GM18498 (cell line): ENCODE data around the gene EP400.

Experiments
- ATAC-seq: cut with Tn5 transposase; IDR thresholded peaks from one replicate; pipeline ENCODE4 v1.9.1; 2021; ENCODE audit warnings: mild to moderate bottlenecking, moderate library complexity; ENCODE audit not compliant: unreplicated experiment

Gene EP400

DNA sequence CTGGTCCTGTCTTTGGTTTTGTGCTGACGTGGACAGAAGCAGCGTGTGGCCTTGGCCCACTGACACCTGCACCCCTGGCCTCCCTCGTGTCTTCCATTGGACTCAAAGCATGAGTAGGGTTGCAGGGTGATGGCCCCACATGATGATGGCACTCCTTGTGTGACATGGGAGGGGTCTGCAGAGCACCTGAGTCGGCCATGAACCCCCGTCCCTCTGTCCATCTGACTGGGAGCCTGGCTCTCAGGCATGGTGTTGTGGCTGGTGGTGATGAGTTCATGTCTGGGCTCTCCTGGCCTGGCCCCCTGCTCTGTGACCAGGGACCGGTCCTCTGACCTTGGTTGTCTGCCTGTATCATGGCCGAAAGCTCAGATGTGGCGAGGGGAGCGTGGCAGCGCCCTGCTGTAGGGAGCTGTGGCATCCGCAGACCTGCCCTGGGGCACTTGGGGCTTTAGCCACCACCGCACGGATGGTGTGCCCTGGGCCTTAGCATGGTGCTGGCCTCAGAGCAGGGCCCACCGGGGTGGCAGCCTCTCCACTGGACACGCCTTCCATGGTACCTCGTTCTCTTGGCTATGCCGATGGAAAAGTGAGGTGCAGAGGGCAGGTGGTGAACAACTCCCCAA is 38.6 kb upstream of the EP400 start:
- ATAC-seq: no peak

DNA sequence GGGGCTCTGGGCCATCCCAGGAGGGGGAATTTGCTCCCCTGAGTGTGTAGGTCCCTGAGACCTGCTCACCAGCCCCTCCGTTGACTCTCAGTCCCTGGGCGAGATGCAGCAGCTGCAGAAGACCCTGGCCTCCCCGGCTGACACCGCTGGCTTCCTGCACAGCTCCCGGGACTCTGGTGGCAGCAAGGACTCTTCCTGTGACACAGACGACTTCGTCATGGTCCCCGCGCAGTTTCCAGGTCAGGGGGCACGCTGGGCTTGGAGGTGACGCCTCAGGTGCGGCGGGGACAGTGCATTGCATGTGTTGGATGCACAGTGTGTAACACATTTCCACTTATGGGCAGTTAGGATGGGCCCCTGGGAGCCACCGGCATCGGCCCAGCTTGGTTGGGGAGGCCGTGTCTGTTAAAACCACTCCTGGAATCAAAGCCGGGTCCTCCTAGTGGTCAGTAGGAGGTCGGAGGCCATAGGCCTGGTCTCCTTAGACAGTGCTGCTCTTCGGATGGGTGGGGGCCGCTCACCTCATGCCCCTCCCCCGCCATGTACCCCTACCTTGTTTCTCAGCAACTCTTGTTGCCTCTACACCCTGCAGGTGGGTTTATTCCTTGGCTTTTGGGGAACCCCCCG is 37.8 kb upstream of the EP400 start:
- no peak for ATAC-seq

DNA sequence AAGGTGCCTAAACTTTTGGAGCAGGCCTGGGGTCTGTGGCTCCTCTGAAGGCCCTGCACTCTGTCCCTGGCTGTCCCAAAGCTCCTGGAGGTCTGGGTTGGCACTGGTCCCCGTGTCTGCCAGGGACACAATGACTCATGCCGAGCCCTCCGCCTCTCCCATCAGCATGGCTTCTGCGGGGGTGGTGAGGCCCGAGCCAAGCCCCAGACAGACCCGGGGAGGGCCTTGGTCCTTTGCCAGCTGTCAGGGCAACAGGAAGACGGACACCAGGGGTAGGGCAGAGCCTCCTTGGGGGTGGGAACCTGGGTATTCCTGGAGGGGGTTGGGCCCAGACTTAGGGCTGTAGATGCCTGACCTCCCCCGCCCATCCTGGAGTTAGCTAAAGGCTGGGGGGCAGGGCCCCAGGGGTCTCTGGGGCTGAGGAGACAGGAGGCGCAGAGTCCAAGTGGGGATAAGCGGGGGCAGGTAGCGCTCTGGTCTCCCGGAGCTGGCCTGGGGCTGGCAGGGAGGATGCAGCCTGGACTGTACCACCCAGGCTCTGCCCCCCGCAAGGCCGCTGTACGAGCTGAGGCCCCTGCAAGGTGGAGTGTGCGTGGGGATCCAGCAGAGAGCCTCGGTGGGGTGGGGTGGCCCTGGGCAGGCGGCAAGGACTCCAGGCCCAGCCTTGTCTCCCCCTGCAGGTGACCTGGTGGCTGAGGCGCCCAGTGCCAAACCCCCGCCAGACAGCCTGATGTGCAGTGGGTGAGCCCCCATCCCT is 37.0 kb upstream of the EP400 start:
- ATAC-seq: no peak

DNA sequence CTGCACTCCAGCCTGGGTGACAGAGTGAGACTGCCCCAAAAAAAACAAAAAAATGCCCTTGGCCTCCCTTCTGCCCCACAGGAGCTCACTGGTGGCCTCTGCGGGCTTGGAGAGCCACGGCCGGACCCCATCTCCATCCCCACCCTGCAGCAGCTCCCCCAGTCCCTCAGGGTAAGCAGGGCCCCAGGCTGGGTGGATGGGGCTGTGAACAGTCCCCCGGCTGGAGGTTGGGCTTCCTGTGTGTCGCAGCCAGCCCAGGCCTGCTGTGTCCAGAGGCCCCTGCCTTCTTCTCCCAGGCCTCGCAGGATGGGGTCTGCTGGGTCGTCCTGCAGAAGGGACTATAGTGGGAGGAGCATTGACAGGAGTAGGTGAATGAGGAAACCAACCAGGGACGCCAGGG is 36.1 kb upstream of the EP400 start:
- ATAC-seq: no peak

DNA sequence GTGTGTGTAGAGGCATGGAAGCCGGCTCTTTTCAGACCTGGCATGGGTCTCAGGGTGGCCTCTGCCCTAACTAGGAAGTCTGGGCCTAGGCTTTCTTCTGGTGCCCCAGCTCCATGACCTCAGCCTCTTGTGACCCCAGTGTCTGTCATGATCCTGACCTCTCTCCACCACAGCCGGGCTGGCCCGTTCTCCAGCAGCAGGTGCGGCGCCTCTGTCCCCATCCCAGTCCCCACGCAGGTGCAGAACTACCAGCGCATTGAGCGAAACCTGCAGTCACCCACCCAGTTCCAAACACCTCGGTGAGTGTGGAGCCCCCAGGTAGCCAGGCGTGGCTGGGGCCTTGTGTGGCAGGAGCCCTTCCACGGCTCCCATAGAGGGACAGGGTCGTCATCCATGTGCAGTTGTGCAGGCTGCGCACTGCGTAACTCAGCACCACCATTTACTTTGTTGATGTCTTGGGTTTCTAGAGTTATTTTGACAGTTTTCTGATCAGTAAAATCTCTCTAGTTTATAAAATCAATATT is 35.5 kb upstream of the EP400 start:
- ATAC-seq: no peak

DNA sequence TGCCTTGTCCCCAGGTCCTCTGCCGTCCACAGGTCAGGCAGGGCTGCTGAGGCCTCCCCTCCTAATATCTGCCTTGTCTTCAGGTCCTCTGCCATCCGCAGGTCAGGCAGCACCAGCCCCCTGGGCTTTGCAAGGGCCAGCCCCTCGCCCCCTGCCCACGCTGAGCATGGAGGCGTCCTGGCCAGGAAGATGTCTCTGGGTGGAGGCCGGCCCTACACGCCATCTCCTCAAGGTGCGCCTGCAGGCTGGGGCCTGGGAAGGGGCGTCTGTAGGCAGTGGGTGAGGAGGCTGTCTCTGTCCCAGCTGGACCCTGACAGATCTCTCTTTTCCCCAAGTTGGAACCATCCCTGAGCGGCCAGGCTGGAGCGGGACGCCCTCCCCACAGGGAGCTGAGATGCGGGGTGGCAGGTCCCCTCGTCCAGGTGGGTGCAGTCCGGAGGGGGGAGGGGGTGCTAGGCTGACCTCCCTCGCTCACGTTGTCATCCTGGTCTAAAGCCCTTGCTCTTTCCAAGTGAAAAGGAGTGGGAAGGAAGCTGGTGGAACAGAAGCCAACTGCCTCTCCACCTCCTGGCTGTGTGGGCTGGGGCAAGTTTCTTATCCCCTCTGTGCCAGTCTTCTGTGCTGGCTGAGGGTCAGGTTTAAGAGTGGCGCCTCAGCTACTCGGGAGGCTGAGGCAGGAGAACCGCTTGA is 34.6 kb upstream of the EP400 start:
- no peak for ATAC-seq

DNA sequence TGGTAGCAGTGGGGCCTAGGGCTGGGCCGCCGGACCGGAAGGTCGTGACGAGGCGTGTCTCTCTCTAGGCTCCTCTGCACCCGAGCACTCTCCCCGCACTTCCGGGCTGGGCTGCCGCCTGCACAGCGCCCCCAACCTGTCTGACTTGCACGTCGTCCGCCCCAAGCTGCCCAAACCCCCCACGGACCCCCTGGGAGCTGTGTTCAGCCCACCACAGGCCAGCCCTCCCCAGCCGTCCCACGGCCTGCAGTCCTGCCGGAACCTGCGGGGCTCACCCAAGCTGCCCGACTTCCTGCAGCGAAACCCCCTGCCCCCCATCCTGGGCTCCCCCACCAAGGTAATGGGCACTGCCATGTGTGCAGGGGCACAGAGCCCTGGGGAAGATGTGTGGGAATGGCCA is 33.9 kb upstream of the EP400 start:
- no peak for ATAC-seq

DNA sequence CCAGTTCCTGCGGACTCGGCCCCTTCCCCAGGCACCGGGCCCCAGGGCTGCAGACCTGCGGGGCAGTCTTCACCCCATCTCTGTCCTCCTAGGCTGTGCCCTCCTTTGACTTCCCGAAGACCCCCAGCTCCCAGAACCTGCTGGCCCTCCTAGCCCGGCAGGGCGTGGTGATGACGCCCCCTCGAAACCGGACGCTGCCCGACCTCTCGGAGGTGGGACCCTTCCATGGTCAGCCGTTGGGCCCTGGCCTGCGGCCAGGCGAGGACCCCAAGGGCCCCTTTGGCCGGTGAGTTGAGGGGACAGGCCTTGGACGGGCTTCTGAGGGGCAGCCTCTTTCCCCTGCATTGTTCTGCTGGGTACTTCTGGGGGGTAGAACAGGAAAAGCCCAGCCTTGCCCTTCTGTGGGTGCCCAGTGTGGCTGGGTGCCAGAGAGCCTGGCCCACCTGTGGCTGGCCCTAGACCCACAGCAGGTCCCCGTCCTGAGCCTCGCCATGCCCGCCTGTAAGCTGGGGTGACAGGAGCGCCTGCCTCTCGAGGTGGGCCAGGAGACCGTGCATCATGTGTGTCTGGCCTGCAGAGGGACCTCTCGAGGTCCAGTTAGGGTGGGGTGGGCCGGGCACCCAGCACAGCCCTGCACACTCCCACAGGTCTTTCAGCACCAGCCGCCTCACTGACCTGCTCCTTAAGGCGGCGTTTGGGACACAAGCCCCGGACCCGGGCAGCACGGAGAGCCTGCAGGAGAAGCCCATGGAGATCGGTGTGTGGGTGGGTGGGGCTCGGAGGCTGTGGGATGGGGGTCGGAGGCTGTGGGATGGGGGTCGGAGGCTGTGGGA is 33.2 kb upstream of the EP400 start:
- no peak for ATAC-seq

DNA sequence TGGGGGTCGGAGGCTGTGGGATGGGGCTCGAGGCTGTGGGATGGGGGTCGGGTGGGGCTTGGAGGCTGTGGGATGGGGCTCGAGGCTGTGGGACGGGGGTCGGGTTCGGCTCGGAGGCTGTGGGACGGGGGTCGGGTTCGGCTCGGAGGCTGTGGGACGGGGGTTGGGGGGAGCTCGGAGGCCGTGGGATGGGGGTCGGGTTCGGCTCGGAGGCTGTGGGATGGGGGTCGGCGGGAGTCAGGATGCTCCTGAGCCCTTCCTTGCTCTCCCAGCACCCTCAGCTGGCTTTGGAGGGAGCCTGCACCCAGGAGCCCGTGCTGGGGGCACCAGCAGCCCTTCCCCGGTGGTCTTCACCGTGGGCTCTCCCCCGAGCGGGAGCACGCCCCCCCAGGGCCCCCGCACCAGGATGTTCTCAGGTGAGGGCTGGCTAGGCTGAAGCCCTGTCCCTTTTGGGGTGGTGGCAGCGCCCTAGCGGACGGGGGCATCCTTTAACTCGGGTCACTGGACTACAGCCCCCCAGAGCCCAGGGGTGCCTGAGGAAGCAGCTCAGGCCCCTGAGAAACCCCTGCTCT is 32.5 kb upstream of the EP400 start:
- ATAC-seq: no peak

DNA sequence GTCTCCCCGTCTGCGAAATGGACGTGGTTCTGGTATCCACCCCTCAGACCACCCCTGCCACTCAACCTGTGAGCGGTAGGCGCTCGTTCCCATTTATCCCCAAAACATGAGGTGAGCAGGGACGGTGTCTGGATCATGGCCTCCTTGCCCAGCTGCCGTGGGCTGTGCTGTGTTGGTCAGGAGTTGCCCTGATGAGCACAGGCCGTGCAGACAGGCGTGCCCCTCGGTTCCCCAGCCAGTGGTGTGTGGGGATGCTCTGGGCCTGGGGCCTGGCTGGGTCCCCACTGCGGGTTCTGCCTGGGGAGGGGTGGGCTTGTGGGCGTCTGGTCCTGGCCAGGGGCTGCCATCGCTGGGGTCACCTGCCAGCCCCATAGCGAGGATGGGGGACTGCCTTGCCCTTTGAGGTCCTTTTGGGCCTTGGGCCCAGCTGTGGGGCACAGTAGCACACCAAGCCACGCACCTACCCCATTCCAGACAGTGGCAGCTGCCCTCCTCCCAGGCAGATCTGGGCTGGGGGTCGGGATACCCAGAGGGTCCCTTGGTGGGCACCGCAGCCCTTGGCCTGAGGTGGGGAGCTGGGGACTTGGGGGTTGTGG is 31.9 kb upstream of the EP400 start:
- ATAC-seq: no peak

DNA sequence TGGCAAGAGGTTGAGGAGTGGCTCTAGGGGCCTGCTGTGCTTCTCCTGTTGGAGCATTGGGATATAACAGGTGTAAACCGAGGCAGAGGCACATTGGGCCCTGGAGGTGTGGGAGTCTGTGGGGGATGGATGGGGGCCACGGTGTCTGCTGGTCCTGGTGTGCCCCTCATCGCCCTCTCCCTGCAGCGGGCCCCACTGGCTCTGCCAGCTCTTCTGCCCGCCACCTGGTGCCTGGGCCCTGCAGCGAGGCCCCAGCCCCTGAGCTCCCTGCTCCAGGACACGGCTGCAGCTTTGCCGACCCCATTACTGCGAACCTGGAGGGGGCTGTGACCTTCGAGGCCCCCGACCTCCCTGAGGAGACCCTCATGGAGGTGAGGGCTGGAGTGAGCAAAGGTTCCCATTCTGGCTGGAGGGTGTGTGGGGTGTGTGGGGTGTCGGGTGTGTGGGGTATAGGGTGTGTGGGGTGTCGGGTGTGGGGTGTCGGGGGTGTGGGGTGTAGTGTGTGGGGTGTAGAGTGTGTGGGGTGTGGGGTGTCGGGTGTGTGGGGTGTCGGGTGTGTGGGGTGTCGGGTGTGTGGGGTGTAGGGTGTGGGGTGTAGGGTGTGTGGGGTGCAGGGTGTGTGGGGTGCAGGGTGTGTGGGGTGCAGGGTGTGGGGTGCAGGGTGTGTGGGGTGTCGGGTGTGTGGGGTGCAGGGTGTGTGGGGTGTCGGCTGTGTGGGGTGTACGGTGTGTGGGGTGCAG is 31.3 kb upstream of the EP400 start:
- no peak for ATAC-seq

DNA sequence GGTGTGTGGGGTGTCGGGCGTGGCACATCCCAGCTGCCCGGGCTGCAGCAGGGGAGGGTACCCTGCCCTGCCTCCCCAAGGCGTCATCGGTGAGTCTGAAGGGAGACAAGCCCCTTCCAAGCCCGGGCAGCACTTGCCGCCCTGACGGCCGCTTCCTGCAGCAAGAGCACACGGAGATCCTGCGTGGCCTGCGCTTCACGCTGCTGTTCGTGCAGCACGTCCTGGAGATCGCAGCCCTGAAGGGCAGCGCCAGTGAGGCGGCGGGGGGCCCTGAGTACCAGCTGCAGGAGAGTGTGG is 30.7 kb upstream of the EP400 start:
- no peak for ATAC-seq

DNA sequence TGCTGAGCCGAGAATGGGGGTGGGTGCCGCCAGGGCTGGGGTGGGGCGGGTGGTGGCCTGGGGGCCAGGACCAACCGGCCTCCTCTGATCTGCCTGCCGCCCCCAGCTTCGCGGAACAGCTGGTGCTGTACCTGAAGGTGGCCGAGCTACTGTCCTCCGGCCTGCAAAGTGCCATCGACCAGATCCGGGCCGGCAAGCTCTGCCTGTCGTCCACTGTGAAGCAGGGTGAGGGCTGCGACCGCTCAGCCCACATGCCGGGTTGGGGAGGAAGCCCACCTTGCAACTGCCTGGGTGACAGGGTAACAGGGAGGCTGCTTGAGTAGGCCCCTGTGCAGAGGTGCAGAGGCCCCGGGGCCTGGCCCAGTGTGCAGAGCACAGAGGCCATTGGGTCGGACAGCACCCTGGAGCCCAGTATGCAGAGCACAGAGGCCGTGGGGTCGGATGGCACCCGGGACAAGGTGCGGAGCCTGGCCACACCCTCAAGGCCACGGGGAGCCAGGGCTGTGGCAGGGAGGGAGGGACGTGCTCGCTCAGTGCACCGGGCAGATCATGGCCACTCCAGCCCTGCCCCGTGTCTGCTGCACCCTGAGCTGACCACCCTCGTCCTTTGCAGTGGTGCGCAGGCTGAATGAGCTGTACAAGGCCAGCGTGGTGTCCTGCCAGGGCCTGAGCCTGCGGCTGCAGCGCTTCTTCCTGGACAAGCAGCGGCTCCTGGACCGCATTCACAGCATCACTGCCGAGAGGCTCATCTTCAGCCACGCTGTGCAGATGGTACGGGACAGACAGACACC is 30.2 kb upstream of the EP400 start:
- ATAC-seq: no peak

DNA sequence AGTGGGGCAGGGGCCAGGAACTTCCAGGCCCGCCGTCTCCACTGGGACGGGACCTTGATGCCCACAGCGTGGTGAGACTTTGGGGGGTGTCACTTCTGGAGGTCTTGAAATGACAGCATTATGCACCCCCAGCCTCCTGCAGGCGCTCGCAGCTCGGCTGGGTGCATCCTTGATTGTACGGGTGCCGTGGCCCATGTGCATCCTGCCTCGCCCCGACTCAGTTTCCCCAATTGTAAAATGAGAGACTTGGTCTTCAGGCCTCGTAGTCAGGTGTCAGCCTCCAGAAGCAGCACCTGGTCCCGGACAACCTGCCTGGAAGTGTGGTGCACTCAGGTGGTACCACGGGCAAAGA is 29.6 kb upstream of the EP400 start:
- no peak for ATAC-seq

DNA sequence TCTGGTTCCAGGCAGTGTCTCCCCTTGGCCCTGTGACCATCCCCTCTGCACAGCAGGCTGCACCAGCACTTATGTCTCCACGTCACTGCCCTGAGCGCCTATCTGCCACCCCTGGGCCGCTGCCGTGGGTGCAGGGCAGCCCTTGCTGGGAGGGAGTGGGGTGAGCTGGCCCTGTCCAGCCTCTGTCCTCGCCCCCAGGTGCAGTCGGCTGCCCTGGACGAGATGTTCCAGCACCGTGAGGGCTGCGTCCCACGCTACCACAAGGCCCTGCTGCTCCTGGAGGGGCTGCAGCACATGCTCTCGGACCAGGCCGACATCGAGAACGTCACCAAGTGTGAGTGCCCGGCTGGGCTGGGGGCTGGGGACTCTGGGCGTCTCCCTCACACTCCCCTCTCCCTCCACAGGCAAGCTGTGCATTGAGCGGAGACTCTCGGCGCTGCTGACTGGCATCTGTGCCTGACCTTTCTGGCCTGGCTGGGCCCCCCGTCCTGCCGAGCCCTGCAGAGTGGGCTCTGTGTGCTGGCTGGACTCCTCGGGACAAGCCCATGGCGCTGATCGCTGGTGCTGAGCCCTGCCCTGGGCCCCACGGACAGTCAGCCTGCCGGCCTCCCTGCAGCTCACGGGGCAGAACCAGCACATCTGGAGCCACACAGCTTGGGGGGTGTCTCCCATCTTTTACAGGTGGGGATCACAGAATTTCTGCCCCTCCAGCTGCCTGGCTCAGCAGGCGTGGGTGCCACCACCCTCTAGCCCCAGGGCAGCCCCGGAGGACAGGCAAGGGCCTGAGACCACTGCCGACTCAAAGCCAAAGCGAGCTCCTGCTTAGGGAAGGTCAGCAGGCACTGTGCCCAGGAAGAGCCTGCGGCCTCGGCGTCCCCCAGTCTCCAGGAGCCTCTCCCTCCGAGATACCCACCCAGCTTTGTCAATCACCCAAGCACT is 28.6 kb upstream of the EP400 start:
- no peak for ATAC-seq

DNA sequence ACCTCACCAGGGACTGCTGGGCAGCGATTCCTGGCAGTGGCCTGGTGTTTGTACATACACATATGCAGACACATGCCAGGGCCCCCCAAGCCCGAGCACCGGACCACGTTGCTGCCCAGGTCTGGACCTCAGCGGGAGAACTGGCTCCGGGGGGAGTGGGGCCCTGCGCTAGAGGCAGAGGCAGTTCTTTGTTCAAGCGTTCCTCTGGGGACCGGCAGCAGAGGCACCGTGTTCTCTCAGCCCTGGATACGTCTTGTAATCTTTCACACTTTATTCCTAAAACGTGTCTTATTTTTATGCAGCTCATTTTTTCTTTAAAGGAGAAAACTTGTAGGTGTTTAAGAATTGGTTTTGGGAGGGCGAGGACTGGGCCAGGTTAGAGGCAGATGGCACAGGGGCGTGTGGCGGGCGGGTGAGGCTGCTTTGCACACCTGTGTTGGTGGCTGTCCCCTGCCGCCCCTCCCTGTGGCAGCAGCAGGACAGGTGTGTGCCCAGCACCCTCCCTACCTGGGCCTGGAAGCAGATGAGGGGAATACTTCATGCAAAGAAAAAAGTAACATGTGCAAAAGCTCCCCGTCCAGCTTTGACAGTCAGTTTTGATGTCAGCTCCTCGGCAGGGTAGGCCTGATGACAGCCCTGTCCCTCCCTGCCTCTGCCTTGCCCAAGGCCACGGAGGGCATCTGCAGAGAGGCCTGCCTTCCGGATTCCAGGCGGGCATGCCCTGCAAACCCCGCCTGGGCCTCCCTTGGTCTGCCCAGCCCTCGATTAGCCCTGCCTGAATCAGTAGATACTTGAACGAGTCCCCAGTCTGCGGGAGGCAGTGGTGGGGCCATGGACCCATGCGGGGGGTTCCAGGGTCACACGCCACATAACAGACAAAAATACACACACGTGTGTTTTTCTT is 27.6 kb upstream of the EP400 start:
- no peak for ATAC-seq

DNA sequence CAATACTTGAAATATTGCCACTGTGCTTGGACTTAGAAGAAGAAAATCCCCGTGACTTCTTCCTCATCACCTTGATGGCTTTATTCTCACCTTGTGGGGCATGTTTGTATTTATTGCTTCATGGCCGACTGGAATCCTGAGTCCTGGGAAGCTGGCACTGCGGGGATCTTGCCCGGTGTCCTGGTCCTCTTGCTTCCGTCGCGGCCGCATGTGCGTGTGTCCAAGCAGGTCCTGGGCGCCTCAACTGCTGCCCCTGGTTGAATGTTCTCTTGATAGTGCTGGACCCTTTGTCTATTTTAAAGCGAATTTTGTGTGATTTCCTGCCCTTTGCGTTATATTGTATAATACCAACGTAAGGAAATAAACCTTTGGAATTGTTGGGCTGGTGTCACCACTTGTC is 27.0 kb upstream of the EP400 start:
- no peak for ATAC-seq
